ENCODE results near the gene SPTLC3. TPM values are rescaled to one million over a fixed set of nuclear protein-coding genes. Genes with fewer than 3 reads are reported as not detected.

The SPTLC3 gene
- total and polyA plus RNA-seq, 4 donors: 1.4 to 12.1 (median 2.9) TPM

GRCh38 chr20:13058666-13059389 is 50.1 kb downstream of the SPTLC3 start:
- no peaks in the 10 kb centered on the region for H3K36me3 ChIP-seq (ENCODE audit: control insufficient read depth in 1 of 2, insufficient read depth in 2 of 2, low read length in 1 of 2)
- H3K4me3 ChIP-seq (ENCODE audit: low read length in 2 of 2): no peak overlapping the region
- DNase-seq (no peak), ATAC-seq (ENCODE audit: low FRiP score) (no peak)
- peaks cover 3% of the 10 kb centered on the region for H3K9me3 ChIP-seq (ENCODE audit: control insufficient read depth, low read length)
- intact Hi-C loops (cut with DNase I): no loop called here
- H3K4me1 ChIP-seq (ENCODE audit: control insufficient read depth in 1 of 2, insufficient read depth in 2 of 2, low read length in 2 of 2): no peaks in the 10 kb centered on the region
- H3K27me3 ChIP-seq (ENCODE audit: control insufficient read depth in 1 of 2, insufficient read depth in 2 of 2, low read length in 1 of 2): no peaks in the 10 kb centered on the region
- WGBS, 2 donors: 85 to 89% methylated on average over 9 of the region's 9 CpGs
- H3K27ac ChIP-seq (ENCODE audit: low read depth in 1 of 2, low read length in 2 of 2): no peak overlapping the region

- ATAC-seq (ENCODE audit: low FRiP score) (no peak), DNase-seq (no peak)
- intact Hi-C loops (cut with DNase I): no loop called here
- Histone ChIP-seq H3K27ac (ENCODE audit: low read depth in 1 of 2, low read length in 2 of 2) (no peak overlapping the region), H3K9me3 (ENCODE audit: control insufficient read depth, low read length) (peaks cover 3% of the 10 kb centered on the region), H3K36me3 (ENCODE audit: control insufficient read depth in 1 of 2, insufficient read depth in 2 of 2, low read length in 1 of 2) (no peaks in the 10 kb centered on the region), H3K4me1 (ENCODE audit: control insufficient read depth in 1 of 2, insufficient read depth in 2 of 2, low read length in 2 of 2) (no peaks in the 10 kb centered on the region), H3K27me3 (ENCODE audit: control insufficient read depth in 1 of 2, insufficient read depth in 2 of 2, low read length in 1 of 2) (no peaks in the 10 kb centered on the region), H3K4me3 (ENCODE audit: low read length in 2 of 2) (no peak overlapping the region)
- 67 to 68% methylated on average over 7 of the region's 7 CpGs for WGBS, 2 donors
Measured at GRCh38 chr20:13059398-13060136, 50.8 kb downstream of the SPTLC3 start.

DNA sequence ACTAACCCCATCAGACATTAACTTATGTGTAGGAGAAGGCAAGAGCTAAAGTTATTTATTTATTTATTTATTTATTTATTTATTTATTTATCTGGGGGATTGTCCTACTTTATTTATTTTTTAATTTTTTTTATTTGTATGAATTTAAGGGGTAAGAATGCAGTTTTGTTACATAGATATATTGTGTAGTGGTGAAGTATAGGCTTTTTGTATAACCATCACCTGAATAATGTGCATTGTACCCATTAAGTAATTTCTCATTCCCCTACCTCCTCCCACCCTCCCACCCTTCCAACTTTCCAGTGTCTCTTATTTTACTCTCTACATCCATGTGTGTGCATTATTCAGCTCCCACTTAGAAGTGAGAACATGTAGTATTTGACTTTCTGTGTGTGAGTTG is 51.6 kb downstream of the SPTLC3 start:
- no peak overlapping the region for H3K27ac ChIP-seq (ENCODE audit: low read depth in 1 of 2, low read length in 2 of 2)
- peaks cover 3% of the 10 kb centered on the region for H3K9me3 ChIP-seq (ENCODE audit: control insufficient read depth, low read length)
- no peaks in the 10 kb centered on the region for H3K27me3 ChIP-seq (ENCODE audit: control insufficient read depth in 1 of 2, insufficient read depth in 2 of 2, low read length in 1 of 2)
- ATAC-seq (ENCODE audit: low FRiP score) (no peak), DNase-seq (no peak)
- intact Hi-C loops (cut with DNase I): no loop called here
- H3K4me1 ChIP-seq (ENCODE audit: control insufficient read depth in 1 of 2, insufficient read depth in 2 of 2, low read length in 2 of 2): no peaks in the 10 kb centered on the region
- no peak overlapping the region for H3K4me3 ChIP-seq (ENCODE audit: low read length in 2 of 2)
- no peaks in the 10 kb centered on the region for H3K36me3 ChIP-seq (ENCODE audit: control insufficient read depth in 1 of 2, insufficient read depth in 2 of 2, low read length in 1 of 2)

DNA sequence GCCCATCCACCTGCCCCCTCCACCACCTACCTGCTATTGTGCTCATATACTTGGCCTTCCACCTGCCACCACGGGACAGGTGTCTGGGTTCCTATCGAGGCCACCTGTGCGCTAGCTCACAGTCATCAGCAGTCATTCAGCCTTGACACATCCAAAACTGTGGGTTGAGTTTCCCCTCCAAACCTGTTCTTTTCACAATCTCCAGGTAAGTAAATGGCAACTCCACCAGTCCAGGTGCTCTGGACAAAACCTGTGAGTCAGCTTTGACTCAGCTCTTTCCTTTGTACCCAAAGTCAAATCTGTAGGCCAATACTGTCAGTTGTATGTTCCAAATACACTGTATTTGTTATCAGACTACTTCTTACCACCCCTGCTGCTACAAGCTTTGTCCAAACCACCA is 52.6 kb downstream of the SPTLC3 start:
- Histone ChIP-seq H3K36me3 (ENCODE audit: control insufficient read depth in 1 of 2, insufficient read depth in 2 of 2, low read length in 1 of 2) (no peaks in the 10 kb centered on the region), H3K9me3 (ENCODE audit: control insufficient read depth, low read length) (peaks cover 1% of the 10 kb centered on the region), H3K27ac (ENCODE audit: low read depth in 1 of 2, low read length in 2 of 2) (no peak overlapping the region), H3K4me3 (ENCODE audit: low read length in 2 of 2) (no peak overlapping the region), H3K27me3 (ENCODE audit: control insufficient read depth in 1 of 2, insufficient read depth in 2 of 2, low read length in 1 of 2) (no peaks in the 10 kb centered on the region), H3K4me1 (ENCODE audit: control insufficient read depth in 1 of 2, insufficient read depth in 2 of 2, low read length in 2 of 2) (no peaks in the 10 kb centered on the region)
- intact Hi-C loops (cut with DNase I): no loop called here
- ATAC-seq (ENCODE audit: low FRiP score): no peak
- DNase-seq: no peak
- WGBS, 2 donors: 93 to 100% methylated on average over 3 of the region's 3 CpGs

GRCh38 chr20:13062789-13063188 is 54.0 kb downstream of the SPTLC3 start:
- H3K36me3 ChIP-seq (ENCODE audit: control insufficient read depth in 1 of 2, insufficient read depth in 2 of 2, low read length in 1 of 2): no peaks in the 10 kb centered on the region
- intact Hi-C loops (cut with DNase I): no loop called here
- WGBS, 2 donors: 28 to 32% methylated on average over 2 of the region's 2 CpGs
- H3K27me3 ChIP-seq (ENCODE audit: control insufficient read depth in 1 of 2, insufficient read depth in 2 of 2, low read length in 1 of 2): no peaks in the 10 kb centered on the region
- no peaks in the 10 kb centered on the region for H3K4me1 ChIP-seq (ENCODE audit: control insufficient read depth in 1 of 2, insufficient read depth in 2 of 2, low read length in 2 of 2)
- H3K4me3 ChIP-seq (ENCODE audit: low read length in 2 of 2): no peak overlapping the region
- DNase-seq (no peak), ATAC-seq (ENCODE audit: low FRiP score) (no peak)
- peaks cover 1% of the 10 kb centered on the region for H3K9me3 ChIP-seq (ENCODE audit: control insufficient read depth, low read length)
- no peak overlapping the region for H3K27ac ChIP-seq (ENCODE audit: low read depth in 1 of 2, low read length in 2 of 2)

DNA sequence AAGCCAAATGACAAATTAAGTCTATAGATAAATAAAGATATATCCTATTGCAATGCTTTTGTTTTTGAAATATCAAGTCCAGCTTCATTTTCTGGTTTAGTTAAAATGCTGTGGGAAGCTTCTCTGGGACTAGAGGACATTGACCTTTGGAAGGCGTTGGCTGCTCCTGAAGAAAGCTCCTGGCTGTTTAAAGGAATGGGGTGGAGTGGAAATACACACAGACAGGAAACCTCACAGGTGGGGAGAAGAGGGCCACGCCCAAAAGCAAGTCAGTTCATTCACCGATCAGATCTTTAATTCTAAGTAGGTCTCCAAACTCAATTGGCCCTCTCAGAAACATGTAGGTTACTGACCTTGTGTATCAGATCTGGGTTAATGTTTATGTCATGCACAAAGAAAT is 59.6 kb downstream of the SPTLC3 start:
- H3K36me3 ChIP-seq (ENCODE audit: control insufficient read depth in 1 of 2, insufficient read depth in 2 of 2, low read length in 1 of 2): peaks cover 0 to 2% of the 10 kb centered on the region in 2 donors
- H3K27me3 ChIP-seq (ENCODE audit: control insufficient read depth in 1 of 2, insufficient read depth in 2 of 2, low read length in 1 of 2): no peaks in the 10 kb centered on the region
- no peak overlapping the region for H3K4me3 ChIP-seq (ENCODE audit: low read length in 2 of 2)
- H3K4me1 ChIP-seq (ENCODE audit: control insufficient read depth in 1 of 2, insufficient read depth in 2 of 2, low read length in 2 of 2): no peaks in the 10 kb centered on the region
- WGBS, 2 donors: 86 to 88% methylated on average over 3 of the region's 3 CpGs
- no peak for ATAC-seq (ENCODE audit: low FRiP score)
- H3K27ac ChIP-seq (ENCODE audit: low read depth in 1 of 2, low read length in 2 of 2): no peak overlapping the region
- no peak for DNase-seq
- intact Hi-C loops (cut with DNase I): no loop called here
- H3K9me3 ChIP-seq (ENCODE audit: control insufficient read depth, low read length): peaks cover 1% of the 10 kb centered on the region

DNA sequence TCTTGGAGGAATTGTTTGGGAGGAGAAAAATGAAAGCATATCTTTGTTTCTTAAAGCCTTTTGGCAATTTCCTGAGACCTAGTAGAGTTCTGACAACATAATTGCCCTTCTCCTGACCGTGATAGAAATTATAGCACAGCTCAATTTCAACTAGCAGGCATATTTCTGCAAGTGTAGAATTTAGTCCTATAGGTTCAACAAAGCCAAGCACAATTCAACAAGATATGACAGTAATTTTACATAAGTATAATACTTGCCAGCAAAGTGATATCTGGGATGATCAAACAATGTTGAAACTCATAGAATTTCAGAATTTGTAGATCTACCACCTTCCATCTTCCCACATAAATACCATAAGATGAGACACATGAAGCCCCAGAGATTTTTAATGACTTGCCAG is 73.1 kb downstream of the SPTLC3 start:
- intact Hi-C loops (cut with DNase I): no loop called here
- WGBS, 2 donors: 64 to 71% methylated on average over 1 of the region's 1 CpG

GRCh38 chr20:13082378-13082777 is 73.6 kb downstream of the SPTLC3 start:
- no peaks in the 10 kb centered on the region for H3K27me3 ChIP-seq (ENCODE audit: control insufficient read depth in 1 of 2, insufficient read depth in 2 of 2, low read length in 1 of 2)
- ATAC-seq (ENCODE audit: low FRiP score) (no peak), DNase-seq (no peak)
- peaks cover 0 to 3% of the 10 kb centered on the region in 2 donors for H3K36me3 ChIP-seq (ENCODE audit: control insufficient read depth in 1 of 2, insufficient read depth in 2 of 2, low read length in 1 of 2)
- H3K4me3 ChIP-seq (ENCODE audit: low read length in 2 of 2): no peak overlapping the region
- no peak overlapping the region for H3K27ac ChIP-seq (ENCODE audit: low read depth in 1 of 2, low read length in 2 of 2)
- H3K4me1 ChIP-seq (ENCODE audit: control insufficient read depth in 1 of 2, insufficient read depth in 2 of 2, low read length in 2 of 2): no peaks in the 10 kb centered on the region
- H3K9me3 ChIP-seq (ENCODE audit: control insufficient read depth, low read length): no peaks in the 10 kb centered on the region
- intact Hi-C loops (cut with DNase I): no loop called here

More for the DNA sequence above, 73.1 kb downstream of the SPTLC3 start:
- DNase-seq (no peak), ATAC-seq (ENCODE audit: low FRiP score) (no peak)
- Histone ChIP-seq H3K36me3 (ENCODE audit: control insufficient read depth in 1 of 2, insufficient read depth in 2 of 2, low read length in 1 of 2) (peaks cover 0 to 3% of the 10 kb centered on the region in 2 donors), H3K4me1 (ENCODE audit: control insufficient read depth in 1 of 2, insufficient read depth in 2 of 2, low read length in 2 of 2) (no peaks in the 10 kb centered on the region), H3K9me3 (ENCODE audit: control insufficient read depth, low read length) (no peaks in the 10 kb centered on the region), H3K4me3 (ENCODE audit: low read length in 2 of 2) (no peak overlapping the region), H3K27me3 (ENCODE audit: control insufficient read depth in 1 of 2, insufficient read depth in 2 of 2, low read length in 1 of 2) (no peaks in the 10 kb centered on the region), H3K27ac (ENCODE audit: low read depth in 1 of 2, low read length in 2 of 2) (no peak overlapping the region)

DNA sequence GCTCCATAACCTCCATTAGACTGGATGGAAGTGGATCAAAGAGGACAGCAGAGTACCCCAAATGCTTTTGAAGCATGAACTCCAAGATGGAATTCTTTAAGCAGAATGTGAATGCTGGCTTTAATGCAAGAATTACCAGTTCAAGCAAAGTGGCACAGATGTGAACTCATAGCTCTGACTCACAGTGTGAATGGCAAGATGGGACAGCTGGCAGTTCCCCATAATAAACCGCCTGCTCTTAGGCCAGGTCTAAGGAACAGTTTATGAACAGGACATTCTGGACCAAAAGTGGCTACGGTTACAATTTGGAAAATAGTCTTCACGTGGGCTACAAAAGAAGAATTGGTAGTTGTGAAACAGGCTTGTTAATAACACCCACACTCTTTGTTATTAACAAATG is 76.5 kb downstream of the SPTLC3 start:
- Histone ChIP-seq H3K36me3 (ENCODE audit: control insufficient read depth in 1 of 2, insufficient read depth in 2 of 2, low read length in 1 of 2) (peaks cover 0 to 3% of the 10 kb centered on the region in 2 donors), H3K4me3 (ENCODE audit: low read length in 2 of 2) (no peak overlapping the region), H3K9me3 (ENCODE audit: control insufficient read depth, low read length) (no peaks in the 10 kb centered on the region), H3K4me1 (ENCODE audit: control insufficient read depth in 1 of 2, insufficient read depth in 2 of 2, low read length in 2 of 2) (no peaks in the 10 kb centered on the region), H3K27ac (ENCODE audit: low read depth in 1 of 2, low read length in 2 of 2) (no peak overlapping the region), H3K27me3 (ENCODE audit: control insufficient read depth in 1 of 2, insufficient read depth in 2 of 2, low read length in 1 of 2) (no peaks in the 10 kb centered on the region)
- 60 to 74% methylated on average over 3 of the region's 3 CpGs for WGBS, 2 donors
- intact Hi-C loops (cut with DNase I): no loop called here
- DNase-seq: no peak
- no peak for ATAC-seq (ENCODE audit: low FRiP score)

Data from aorta (tissue), 5 donors.